Activated naive CD4-positive, alpha-beta T cell treated with anti-CD3 and anti-CD28 coated beads, Interleukin-2, amount 50 U/mL, for 24 hours (primary cell): ENCODE measurements around the gene GMDS.

ENCODE experiments used
- H3K27ac Mint-ChIP-seq: one replicate; pipeline ENCODE4 v1.8.0; 2021; ENCODE audit warnings: mild to moderate bottlenecking, mixed read lengths
- H3K27me3 Mint-ChIP-seq: one replicate; pipeline ENCODE4 v1.8.0; 2021; ENCODE audit warnings: mixed read lengths
- H3K36me3 Mint-ChIP-seq: one replicate; pipeline ENCODE4 v1.8.0; 2021; ENCODE audit warnings: mixed read lengths
- H3K4me1 Mint-ChIP-seq: one replicate; pipeline ENCODE4 v1.8.0; 2021; ENCODE audit warnings: mixed read lengths
- H3K4me3 Mint-ChIP-seq: one replicate; pipeline ENCODE4 v1.8.0; 2021; ENCODE audit warnings: mild to moderate bottlenecking, mixed read lengths
- H3K9me3 Mint-ChIP-seq: one replicate; pipeline ENCODE4 v1.8.0; 2021; ENCODE audit warnings: mixed read lengths

GMDS gene

DNA sequence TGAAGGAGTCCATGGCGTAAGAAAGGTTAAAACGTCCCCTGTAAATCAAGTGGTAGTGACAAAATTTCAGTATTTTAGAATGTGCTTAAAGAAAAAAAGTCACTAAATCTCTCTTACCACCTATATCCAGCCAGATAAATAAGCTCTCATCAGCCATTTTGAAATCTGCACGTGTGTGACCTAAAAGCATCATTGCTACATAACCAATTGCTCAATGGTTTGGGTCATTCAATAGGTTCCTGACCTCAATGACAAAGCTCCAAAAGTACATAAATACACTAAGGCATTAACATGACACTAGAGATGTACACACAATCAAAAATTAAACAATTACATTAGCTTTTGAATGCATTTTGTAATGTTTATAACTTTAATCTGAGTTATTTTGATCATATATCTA is 272.4 kb downstream of the GMDS start:
- Mint-ChIP-seq H3K27ac (no peak overlapping the region), H3K4me3 (no peak overlapping the region), H3K4me1 (peaks cover 4% of the 10 kb centered on the region), H3K36me3 (peaks cover 10% of the 10 kb centered on the region), H3K27me3 (no peaks in the 10 kb centered on the region), H3K9me3 (no peaks in the 10 kb centered on the region)

GRCh38 chr6:1971612-1972011 is 273.8 kb downstream of the GMDS start:
- H3K27me3 Mint-ChIP-seq, result no peaks in the 10 kb centered on the region
- peaks cover 12% of the 10 kb centered on the region for H3K36me3 Mint-ChIP-seq
- H3K9me3 Mint-ChIP-seq, result no peaks in the 10 kb centered on the region
- peaks cover 4% of the 10 kb centered on the region for H3K4me1 Mint-ChIP-seq
- no peak overlapping the region for H3K27ac Mint-ChIP-seq
- no peak overlapping the region for H3K4me3 Mint-ChIP-seq

DNA sequence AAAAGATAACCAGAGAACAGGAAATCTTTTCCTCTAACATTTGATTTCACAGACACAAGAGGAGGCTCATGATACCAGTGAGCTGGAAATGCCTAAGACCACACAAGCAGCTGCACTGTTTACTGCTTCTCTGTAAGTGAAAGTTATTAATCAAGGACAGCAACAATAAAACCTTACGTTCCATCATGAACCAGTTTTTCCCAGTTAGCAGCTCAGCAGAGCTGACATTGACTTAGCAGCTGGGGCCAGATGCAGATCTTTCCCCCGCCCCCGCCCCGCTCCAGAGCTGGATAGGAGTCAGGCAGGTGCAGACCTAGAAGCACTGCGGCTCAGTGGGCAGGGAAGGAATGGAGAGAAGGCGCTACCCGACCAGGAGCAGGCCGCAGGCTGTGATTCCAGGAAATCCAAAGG is 275.2 kb downstream of the GMDS start:
- H3K9me3 Mint-ChIP-seq, result no peaks in the 10 kb centered on the region

DNA sequence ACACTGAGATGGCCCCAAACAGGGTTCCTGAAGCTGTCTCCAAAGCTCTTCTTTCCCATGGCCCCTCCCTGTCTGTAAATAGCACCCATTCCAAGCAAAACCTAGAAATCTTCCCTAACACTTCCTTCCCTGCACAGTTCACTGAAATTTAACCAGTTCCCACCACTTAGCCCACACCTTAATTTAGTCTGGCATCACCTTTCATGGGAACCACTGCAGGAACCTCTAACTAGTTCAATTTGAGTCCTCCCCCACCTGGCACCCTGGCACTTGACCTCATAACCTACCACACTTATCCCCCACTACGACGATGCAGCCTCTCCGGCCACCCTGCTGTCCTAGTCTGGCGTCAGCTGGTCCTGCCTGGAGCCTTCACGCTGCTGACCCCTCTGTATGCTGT is 278.7 kb downstream of the GMDS start:
- no peak overlapping the region for H3K27ac Mint-ChIP-seq
- H3K27me3 Mint-ChIP-seq, result no peaks in the 10 kb centered on the region
- peaks cover 17% of the 10 kb centered on the region for H3K36me3 Mint-ChIP-seq
- no peak overlapping the region for H3K4me3 Mint-ChIP-seq
- no peaks in the 10 kb centered on the region for H3K9me3 Mint-ChIP-seq
- H3K4me1 Mint-ChIP-seq, result peaks cover 4% of the 10 kb centered on the region

More for the DNA sequence above, 275.2 kb downstream of the GMDS start:
- Mint-ChIP-seq H3K27me3 (no peaks in the 10 kb centered on the region), H3K36me3 (peaks cover 14% of the 10 kb centered on the region), H3K4me1 (peaks cover 4% of the 10 kb centered on the region), H3K4me3 (no peak overlapping the region), H3K27ac (no peak overlapping the region)

- Mint-ChIP-seq H3K4me3 (no peak overlapping the region), H3K36me3 (peaks cover 17% of the 10 kb centered on the region), H3K27me3 (no peaks in the 10 kb centered on the region), H3K9me3 (no peaks in the 10 kb centered on the region), H3K27ac (no peak overlapping the region), H3K4me1 (peaks cover 4% of the 10 kb centered on the region)
Measured at GRCh38 chr6:1965596-1966224, 279.7 kb downstream of the GMDS start.

DNA sequence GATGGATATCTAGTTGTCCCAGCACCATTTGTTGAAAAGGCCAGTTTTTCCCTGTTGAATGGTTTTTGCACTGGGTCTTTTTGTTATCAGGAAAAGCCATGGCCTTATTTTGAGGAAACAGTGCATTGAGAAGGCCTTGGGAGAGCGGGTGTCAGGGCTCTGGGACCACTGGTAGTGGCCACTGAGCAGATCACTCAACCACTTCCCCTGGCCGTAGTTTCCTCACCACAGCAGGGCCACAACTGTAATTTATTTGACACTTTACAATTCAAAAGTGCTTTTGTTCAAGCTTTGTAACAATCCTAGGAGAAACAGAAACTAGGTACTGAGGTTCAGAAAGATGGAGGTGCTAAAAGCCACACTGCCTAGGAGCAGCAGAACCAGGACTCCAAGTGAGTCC is 281.8 kb downstream of the GMDS start:
- H3K4me3 Mint-ChIP-seq, result no peak overlapping the region
- H3K36me3 Mint-ChIP-seq, result peaks cover 23% of the 10 kb centered on the region
- no peaks in the 10 kb centered on the region for H3K9me3 Mint-ChIP-seq
- no peaks in the 10 kb centered on the region for H3K4me1 Mint-ChIP-seq
- H3K27ac Mint-ChIP-seq, result no peak overlapping the region
- H3K27me3 Mint-ChIP-seq, result no peaks in the 10 kb centered on the region

GRCh38 chr6:1962201-1962600 is 283.2 kb downstream of the GMDS start:
- H3K27ac Mint-ChIP-seq, result no peak overlapping the region

GRCh38 chr6:1960486-1961142 is 284.8 kb downstream of the GMDS start:
- Mint-ChIP-seq H3K4me3 (no peak overlapping the region), H3K36me3 (peaks cover 13% of the 10 kb centered on the region), H3K9me3 (no peaks in the 10 kb centered on the region)

More at GRCh38 chr6:1962201-1962600, 283.2 kb downstream of the GMDS start:
- Mint-ChIP-seq H3K27me3 (no peaks in the 10 kb centered on the region), H3K36me3 (peaks cover 21% of the 10 kb centered on the region), H3K4me3 (no peak overlapping the region), H3K4me1 (no peaks in the 10 kb centered on the region), H3K9me3 (no peaks in the 10 kb centered on the region)

GRCh38 chr6:1958257-1958656 is 287.1 kb downstream of the GMDS start:
- Mint-ChIP-seq H3K4me3 (no peak overlapping the region), H3K9me3 (no peaks in the 10 kb centered on the region), H3K27me3 (no peaks in the 10 kb centered on the region), H3K27ac (no peak overlapping the region), H3K36me3 (peaks cover 8% of the 10 kb centered on the region), H3K4me1 (no peaks in the 10 kb centered on the region)

More at GRCh38 chr6:1960486-1961142, 284.8 kb downstream of the GMDS start:
- Mint-ChIP-seq H3K4me1 (no peaks in the 10 kb centered on the region), H3K27me3 (no peaks in the 10 kb centered on the region), H3K27ac (no peak overlapping the region)

DNA sequence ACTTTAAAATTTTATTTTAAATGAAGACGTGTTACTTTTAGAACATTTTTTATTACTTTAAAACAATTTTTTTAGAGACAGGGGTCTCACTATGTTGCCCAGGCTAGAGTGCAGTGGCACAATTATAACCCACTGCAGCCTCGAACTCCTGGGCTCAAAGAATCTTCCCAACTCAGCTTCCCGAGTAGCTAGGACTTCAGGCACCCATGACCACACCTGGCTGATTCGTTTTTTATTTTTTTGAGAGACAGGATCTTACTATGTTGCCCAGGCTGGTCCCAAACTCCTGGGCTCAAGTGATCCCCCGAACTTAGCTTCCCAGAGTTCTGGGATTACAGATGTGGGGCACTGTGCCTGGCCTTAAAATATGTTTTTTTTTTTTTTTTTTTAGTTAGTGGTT is 287.7 kb downstream of the GMDS start:
- no peaks in the 10 kb centered on the region for H3K4me1 Mint-ChIP-seq
- no peak overlapping the region for H3K4me3 Mint-ChIP-seq
- H3K36me3 Mint-ChIP-seq, result peaks cover 10% of the 10 kb centered on the region
- no peaks in the 10 kb centered on the region for H3K27me3 Mint-ChIP-seq
- no peaks in the 10 kb centered on the region for H3K9me3 Mint-ChIP-seq
- H3K27ac Mint-ChIP-seq, result no peak overlapping the region

DNA sequence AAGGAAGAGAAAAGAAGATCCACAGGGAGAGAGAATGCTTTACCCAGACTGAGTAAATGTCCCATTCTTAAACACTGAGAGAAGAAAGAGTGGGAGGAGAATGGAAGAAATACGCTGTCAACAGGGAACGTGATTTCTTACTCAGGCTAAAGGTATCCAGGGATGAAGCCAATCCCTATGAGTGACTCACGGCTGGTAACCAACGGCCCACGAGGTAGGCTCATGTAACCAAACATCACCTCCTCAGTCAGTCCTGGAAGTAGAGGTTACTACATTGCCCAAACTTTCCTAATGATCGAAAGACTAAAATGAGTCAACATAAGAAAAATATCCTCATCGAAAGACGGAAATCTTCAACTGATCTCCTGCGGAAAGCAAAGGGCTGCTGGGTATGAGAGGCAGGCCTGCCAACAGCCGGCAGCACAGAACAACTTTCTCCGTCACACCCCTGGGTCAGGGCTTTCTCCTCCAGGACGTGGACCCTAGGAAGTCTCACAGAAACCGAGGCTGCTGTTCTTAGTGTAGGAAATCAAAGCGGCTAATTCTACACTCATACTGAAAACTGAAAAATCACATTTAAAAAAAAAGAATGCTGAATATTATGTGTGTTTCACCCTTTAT is 292.6 kb downstream of the GMDS start:
- Mint-ChIP-seq H3K4me3 (no peak overlapping the region), H3K36me3 (peaks cover 14% of the 10 kb centered on the region), H3K27ac (no peak overlapping the region), H3K27me3 (no peaks in the 10 kb centered on the region), H3K4me1 (no peaks in the 10 kb centered on the region), H3K9me3 (no peaks in the 10 kb centered on the region)

DNA sequence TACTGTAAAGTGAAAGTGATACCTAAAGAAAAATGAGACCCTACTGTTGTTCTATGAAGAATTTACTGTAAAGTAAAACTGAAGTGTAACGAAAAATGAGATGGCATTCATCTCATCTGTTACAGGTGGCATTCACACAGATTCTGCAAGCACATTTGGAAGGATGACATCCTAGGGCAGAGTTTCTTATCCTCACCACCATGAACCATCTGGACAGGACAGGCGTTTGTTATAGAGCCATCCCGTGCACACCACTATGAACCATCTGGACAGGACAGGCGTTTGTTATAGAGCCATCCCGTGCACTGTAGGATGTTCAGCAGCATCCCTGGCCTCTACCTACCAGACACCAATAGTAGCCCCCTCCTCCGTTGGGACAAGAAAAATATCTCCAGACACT is 294.8 kb downstream of the GMDS start:
- Mint-ChIP-seq H3K4me1 (no peaks in the 10 kb centered on the region), H3K27ac (no peak overlapping the region), H3K27me3 (no peaks in the 10 kb centered on the region), H3K36me3 (peaks cover 21% of the 10 kb centered on the region), H3K9me3 (no peaks in the 10 kb centered on the region), H3K4me3 (no peak overlapping the region)

- Mint-ChIP-seq H3K4me1 (no peaks in the 10 kb centered on the region), H3K27me3 (no peaks in the 10 kb centered on the region), H3K9me3 (no peaks in the 10 kb centered on the region), H3K4me3 (no peak overlapping the region), H3K27ac (no peak overlapping the region), H3K36me3 (peaks cover 24% of the 10 kb centered on the region)
Measured at GRCh38 chr6:1949538-1949937, 295.9 kb downstream of the GMDS start.

DNA sequence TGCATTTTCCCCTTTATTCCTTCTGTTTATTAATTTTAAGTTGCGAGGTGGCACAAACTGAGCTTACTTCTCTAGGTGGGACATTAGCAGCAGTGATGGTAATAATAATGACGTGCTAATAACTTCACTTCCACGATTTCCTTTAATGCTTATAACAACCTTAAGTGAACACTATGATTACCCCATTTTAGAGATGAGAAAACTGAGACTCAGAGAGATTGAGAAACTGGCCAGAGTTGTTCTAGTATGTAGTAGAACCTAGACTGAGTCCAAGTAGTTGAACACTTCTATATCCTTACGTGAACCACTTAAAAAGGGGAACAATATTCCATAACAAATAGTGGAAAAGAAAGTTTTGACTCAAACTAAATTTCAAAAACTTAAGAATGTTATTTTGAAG is 297.5 kb downstream of the GMDS start:
- Mint-ChIP-seq H3K27me3 (no peaks in the 10 kb centered on the region), H3K27ac (no peak overlapping the region), H3K4me1 (no peaks in the 10 kb centered on the region), H3K36me3 (peaks cover 22% of the 10 kb centered on the region), H3K9me3 (no peaks in the 10 kb centered on the region), H3K4me3 (no peak overlapping the region)

- peaks cover 14% of the 10 kb centered on the region for H3K36me3 Mint-ChIP-seq
Measured at GRCh38 chr6:1946583-1946982, 298.8 kb downstream of the GMDS start.

DNA sequence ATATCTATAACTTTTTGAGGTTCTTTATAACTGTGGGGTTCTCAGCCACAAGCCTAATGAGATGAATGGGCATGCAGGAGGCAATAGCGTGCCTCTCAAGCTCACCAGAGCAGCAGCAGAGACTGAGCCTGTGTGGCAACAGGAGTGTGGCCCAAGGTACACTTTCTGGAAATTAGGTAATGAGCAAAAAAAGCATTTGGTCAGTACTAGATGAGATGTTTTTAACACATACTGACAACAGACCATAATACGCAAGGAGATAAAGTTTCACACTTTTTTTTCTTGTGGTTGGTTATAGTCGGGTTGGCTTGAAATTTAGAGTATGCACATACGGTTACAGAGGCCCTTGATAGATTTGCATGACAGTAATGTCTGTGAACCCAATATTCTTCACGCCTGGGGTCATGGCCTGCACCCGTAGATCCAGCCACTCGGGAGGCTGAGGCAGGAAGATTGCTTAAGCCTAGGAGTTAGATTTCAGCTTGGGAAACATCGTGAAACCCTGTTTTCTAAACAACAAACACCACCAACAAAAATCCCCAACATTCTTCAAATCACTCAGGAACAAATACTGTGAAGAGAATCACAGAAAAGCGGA is 300.1 kb downstream of the GMDS start:
- no peak overlapping the region for H3K27ac Mint-ChIP-seq
- H3K4me3 Mint-ChIP-seq, result no peak overlapping the region

More at GRCh38 chr6:1946583-1946982, 298.8 kb downstream of the GMDS start:
- no peak overlapping the region for H3K27ac Mint-ChIP-seq
- no peaks in the 10 kb centered on the region for H3K27me3 Mint-ChIP-seq
- H3K4me3 Mint-ChIP-seq, result no peak overlapping the region
- no peaks in the 10 kb centered on the region for H3K4me1 Mint-ChIP-seq
- H3K9me3 Mint-ChIP-seq, result no peaks in the 10 kb centered on the region

More for the DNA sequence above, 300.1 kb downstream of the GMDS start:
- Mint-ChIP-seq H3K4me1 (no peaks in the 10 kb centered on the region), H3K9me3 (no peaks in the 10 kb centered on the region), H3K27me3 (no peaks in the 10 kb centered on the region), H3K36me3 (peaks cover 14% of the 10 kb centered on the region)
